Thyroid gland (tissue), 4 donors: ENCODE results near the gene MIER2. TPM values are rescaled to one million over a fixed set of nuclear protein-coding genes. Genes with fewer than 3 reads are reported as not detected.
"Not testable (repeated sequence)": the region's sequence is repeated elsewhere in the genome, so short reads cannot be mapped to it uniquely, and the experiment has no call there.

Experiments used
- DNase-seq, 2 donors: peaks; one replicate each; pipeline ENCODE4 v3.0.0-alpha.2; 2019
- H3K27ac ChIP-seq, 3 donors: fragments of 200-600 bp; sonication (generic); 1 replicate in 2 of 3; 2 replicates in 1 of 3; pipeline ENCODE4 v1.5.1; 2016 to 2019; ENCODE audit warnings: mild to moderate bottlenecking in 1 of 3, moderate library complexity in 1 of 3
- H3K27me3 ChIP-seq: fragments of 200-600 bp; sonication (generic); one replicate; pipeline ENCODE4 v1.5.1; 2019
- H3K36me3 ChIP-seq, 2 donors: fragments of 200-600 bp; sonication (generic); one replicate each; pipeline ENCODE4 v1.5.1; 2016 to 2019
- H3K4me1 ChIP-seq, 2 donors: fragments of 200-600 bp; sonication (generic); one replicate each; pipeline ENCODE4 v1.5.1; 2017 to 2019
- H3K4me3 ChIP-seq, 3 donors: fragments of 200-600 bp; sonication (generic); replicated peaks in 1 of 3; 1 replicate in 2 of 3; 2 replicates in 1 of 3; pipeline ENCODE4 v1.5.1; 2016; ENCODE audit warnings: mild to moderate bottlenecking in 1 of 3
- H3K9me3 ChIP-seq: fragments of 200-600 bp; sonication (generic); one replicate; pipeline ENCODE4 v1.5.1; 2017
- CTCF ChIP-seq, 6 experiments: fragments of 200-600 bp in 3 of 6; fragments of 450-650 bp in 3 of 6; sonication (generic) in 3 of 6; IDR thresholded peaks; one replicate each; pipeline ENCODE4 v1.5.1; 2016 to 2019; ENCODE audit warnings: antibody characterized with exemption in 6 of 6, mild to moderate bottlenecking in 2 of 6, inconsistent platforms in 1 of 6, moderate library complexity in 1 of 6
- POLR2A ChIP-seq, 2 donors: fragments of 450-650 bp; IDR thresholded peaks; one replicate each; pipeline ENCODE4 v1.6.1; 2017; ENCODE audit warnings: antibody characterized with exemption in 2 of 2, mild to moderate bottlenecking in 2 of 2, moderate library complexity in 1 of 2
- WGBS, 2 donors: methylation state at CpG; one replicate each; pipeline ENCODE4 v1.1.5; 2017; 5-methylcytosine and 5-hydroxymethylcytosine counted together
- intact Hi-C: fragments of 100-400 bp; cut with DNase I; formaldehyde crosslinking; loops from one replicate; pipeline ENCODE4 v1.15.1; 2023
- total RNA-seq, 4 donors: library from RNA; depleted of rRNA; stranded (reverse); fragments of >200 nt; gene quantifications; one replicate each; pipeline ENCODE4 v1.2.3, GENCODE V29; 2016

MIER2 gene
- total RNA-seq, 4 donors from 2014 or later = 9.0 to 20.1 (median 11.2) TPM

- TF ChIP-seq CTCF (IDR thresholded peaks at IDR 0.05) = no peak
- TF ChIP-seq POLR2A (IDR thresholded peaks at IDR 0.05) = no peak
- no peak overlapping the region for H3K27ac ChIP-seq
- no peaks in the 10 kb centered on the region for H3K9me3 ChIP-seq
- intact Hi-C loops = no loop called here
- WGBS, 2 donors = 79 to 82% methylated on average over 5 to 9 of the region's 30 CpGs
- peaks cover 0 to 10% of the 10 kb centered on the region in 2 donors for H3K4me1 ChIP-seq
- H3K4me3 ChIP-seq = no peak overlapping the region
- no peaks in the 10 kb centered on the region for H3K27me3 ChIP-seq
- no peak for DNase-seq
- H3K36me3 ChIP-seq = no peaks in the 10 kb centered on the region
Measured at GRCh38 chr19:390386-391206, 46.0 kb upstream of the MIER2 start.

- intact Hi-C loops = no loop called here
- WGBS, 2 donors = 75 to 82% methylated on average over 12 of the region's 12 CpGs
Measured at GRCh38 chr19:389935-390289, 45.3 kb upstream of the MIER2 start.

GRCh38 chr19:389255-389934, 44.8 kb upstream of the MIER2 start:
- WGBS, 2 donors = 40% methylated on average over 14 to 19 of the region's 21 CpGs
- no peaks in the 10 kb centered on the region for H3K9me3 ChIP-seq
- peaks cover 0 to 14% of the 10 kb centered on the region in 2 donors for H3K4me1 ChIP-seq
- DNase-seq = peak in 1 of 2 donors; percentile 67
- no peaks in the 10 kb centered on the region for H3K36me3 ChIP-seq
- no peaks in the 10 kb centered on the region for H3K27me3 ChIP-seq
- TF ChIP-seq CTCF (IDR thresholded peaks at IDR 0.05) = no peak
- no peak for TF ChIP-seq POLR2A (IDR thresholded peaks at IDR 0.05)
- H3K4me3 ChIP-seq = no peak overlapping the region
- intact Hi-C loops = no loop called here
- no peak overlapping the region for H3K27ac ChIP-seq

More at GRCh38 chr19:389935-390289, 45.3 kb upstream of the MIER2 start:
- TF ChIP-seq CTCF (IDR thresholded peaks at IDR 0.05) (no peak), POLR2A (IDR thresholded peaks at IDR 0.05) (no peak)
- H3K4me3 ChIP-seq = no peak overlapping the region
- H3K9me3 ChIP-seq = no peaks in the 10 kb centered on the region
- H3K4me1 ChIP-seq = peaks cover 0 to 10% of the 10 kb centered on the region in 2 donors
- no peaks in the 10 kb centered on the region for H3K27me3 ChIP-seq
- H3K27ac ChIP-seq = no peak overlapping the region
- no peak for DNase-seq
- H3K36me3 ChIP-seq = no peaks in the 10 kb centered on the region

GRCh38 chr19:388691-389090, 44.1 kb upstream of the MIER2 start:
- Histone ChIP-seq H3K36me3 (no peaks in the 10 kb centered on the region), H3K27me3 (no peaks in the 10 kb centered on the region), H3K27ac (no peak overlapping the region), H3K9me3 (no peaks in the 10 kb centered on the region), H3K4me3 (no peak overlapping the region), H3K4me1 (peaks cover 7 to 21% of the 10 kb centered on the region in 2 donors)
- TF ChIP-seq POLR2A (IDR thresholded peaks at IDR 0.05) (no peak), CTCF (IDR thresholded peaks at IDR 0.05) (no peak)
- WGBS, 2 donors = 28 to 44% methylated on average over 12 to 16 of the region's 17 CpGs
- intact Hi-C loops = no loop called here
- DNase-seq = no peak

- intact Hi-C loops = no loop called here
- Histone ChIP-seq H3K4me3 (no peak overlapping the region), H3K27me3 (no peaks in the 10 kb centered on the region), H3K9me3 (no peaks in the 10 kb centered on the region), H3K4me1 (peaks cover 7 to 24% of the 10 kb centered on the region in 2 donors), H3K27ac (no peak overlapping the region), H3K36me3 (no peaks in the 10 kb centered on the region)
- no peak for DNase-seq
- TF ChIP-seq CTCF (IDR thresholded peaks at IDR 0.05) (no peak), POLR2A (IDR thresholded peaks at IDR 0.05) (no peak)
- WGBS, 2 donors = 84 to 88% methylated on average over 12 to 15 of the region's 21 CpGs
Measured at GRCh38 chr19:387777-388176, 43.2 kb upstream of the MIER2 start.

- DNase-seq = peak; percentile 58 to 85
- WGBS, 2 donors = 24 to 38% methylated on average over 11 to 20 of the region's 22 CpGs
- H3K27ac ChIP-seq, intact Hi-C loops, H3K9me3 ChIP-seq, H3K27me3 ChIP-seq, H3K4me3 ChIP-seq, H3K36me3 ChIP-seq: not testable (repeated sequence)
- H3K4me1 ChIP-seq = peaks cover 7 to 24% of the 10 kb centered on the region in 2 donors
Measured at GRCh38 chr19:386632-387301, 42.2 kb upstream of the MIER2 start.

- H3K27me3 ChIP-seq, intact Hi-C loops, H3K36me3 ChIP-seq, H3K27ac ChIP-seq, H3K4me3 ChIP-seq, DNase-seq, H3K9me3 ChIP-seq: not testable (repeated sequence)
- H3K4me1 ChIP-seq = peaks cover 7 to 24% of the 10 kb centered on the region in 2 donors
- WGBS, 2 donors = 61 to 81% methylated on average over 8 of the region's 8 CpGs
Measured at GRCh38 chr19:386189-386588, 41.6 kb upstream of the MIER2 start.
